ENCODE measurements around the gene TAAR9. TPM values are rescaled to one million over a fixed set of nuclear protein-coding genes. Genes with fewer than 3 reads are reported as not detected.

TAAR9 gene
- total RNA-seq, 6 experiments from 2014 or later = not detected

GRCh38 chr6:132505158-132505557, 32.9 kb upstream of the TAAR9 start:
- Histone ChIP-seq H3K36me3 (peaks cover 0 to 14% (median 5%) of the 10 kb centered on the region in 4 donors), H3K4me1 (no peaks in the 10 kb centered on the region), H3K4me3 (no peak overlapping the region), H3K27ac (no peak overlapping the region), H3K27me3 (no peaks in the 10 kb centered on the region), H3K9me3 (no peaks in the 10 kb centered on the region)
- intact Hi-C loops (cut with DNase I) = no loop called here
- ATAC-seq (no peak), DNase-seq (no peak)
- TF ChIP-seq, protein P1, sequence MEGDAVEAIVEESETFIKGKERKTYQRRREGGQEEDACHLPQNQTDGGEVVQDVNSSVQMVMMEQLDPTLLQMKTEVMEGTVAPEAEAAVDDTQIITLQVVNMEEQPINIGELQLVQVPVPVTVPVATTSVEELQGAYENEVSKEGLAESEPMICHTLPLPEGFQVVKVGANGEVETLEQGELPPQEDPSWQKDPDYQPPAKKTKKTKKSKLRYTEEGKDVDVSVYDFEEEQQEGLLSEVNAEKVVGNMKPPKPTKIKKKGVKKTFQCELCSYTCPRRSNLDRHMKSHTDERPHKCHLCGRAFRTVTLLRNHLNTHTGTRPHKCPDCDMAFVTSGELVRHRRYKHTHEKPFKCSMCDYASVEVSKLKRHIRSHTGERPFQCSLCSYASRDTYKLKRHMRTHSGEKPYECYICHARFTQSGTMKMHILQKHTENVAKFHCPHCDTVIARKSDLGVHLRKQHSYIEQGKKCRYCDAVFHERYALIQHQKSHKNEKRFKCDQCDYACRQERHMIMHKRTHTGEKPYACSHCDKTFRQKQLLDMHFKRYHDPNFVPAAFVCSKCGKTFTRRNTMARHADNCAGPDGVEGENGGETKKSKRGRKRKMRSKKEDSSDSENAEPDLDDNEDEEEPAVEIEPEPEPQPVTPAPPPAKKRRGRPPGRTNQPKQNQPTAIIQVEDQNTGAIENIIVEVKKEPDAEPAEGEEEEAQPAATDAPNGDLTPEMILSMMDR (IDR thresholded peaks at IDR 0.05) = no peak
- no peak for TF ChIP-seq POLR2A (IDR thresholded peaks at IDR 0.05)
- no CpG with 5 or more reads among the region's 1 CpG for WGBS (ENCODE audit: insufficient coverage, low coverage, low lambda C conversion rate, missing lambda C conversion rate)

DNA sequence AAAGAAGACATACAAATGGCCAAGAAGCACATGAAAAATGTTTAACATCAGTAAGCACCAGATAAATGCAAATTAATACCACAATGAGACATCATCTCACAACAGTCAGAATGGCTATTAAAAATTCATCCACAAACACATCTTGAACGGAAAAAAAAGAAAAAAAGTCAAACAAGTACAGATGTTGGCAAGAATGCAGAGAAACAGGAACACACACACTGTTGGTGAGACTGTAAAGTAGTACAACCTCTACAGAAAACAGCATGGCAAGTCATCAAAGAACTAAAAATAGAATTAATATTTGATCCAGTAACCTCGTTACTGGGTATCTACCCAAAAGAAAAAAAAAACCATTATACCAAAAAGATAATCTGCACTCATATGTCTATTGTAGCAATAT, 31.6 kb upstream of the TAAR9 start:
- ATAC-seq (no peak), DNase-seq (no peak)
- H3K4me1 ChIP-seq = peaks cover 0 to 2% (median 0%) of the 10 kb centered on the region in 4 donors
- TF ChIP-seq POLR2A (IDR thresholded peaks at IDR 0.05) = no peak
- TF ChIP-seq, protein P1 (IDR thresholded peaks at IDR 0.05) = no peak
- 57% methylated on average over 2 of the region's 2 CpGs for WGBS (ENCODE audit: insufficient coverage, low coverage, low lambda C conversion rate, missing lambda C conversion rate)
- intact Hi-C loops (cut with DNase I) = no loop called here
- no peak overlapping the region for H3K27ac ChIP-seq
- peaks cover 0 to 10% (median 4%) of the 10 kb centered on the region in 4 donors for H3K36me3 ChIP-seq
- H3K27me3 ChIP-seq = no peaks in the 10 kb centered on the region
- H3K9me3 ChIP-seq = no peaks in the 10 kb centered on the region
- H3K4me3 ChIP-seq = no peak overlapping the region

- TF ChIP-seq, protein P1 (IDR thresholded peaks at IDR 0.05) = no peak
- TF ChIP-seq POLR2A (IDR thresholded peaks at IDR 0.05) = no peak
- peaks cover 0 to 7% (median 2%) of the 10 kb centered on the region in 4 donors for H3K36me3 ChIP-seq
- WGBS (ENCODE audit: insufficient coverage, low coverage, low lambda C conversion rate, missing lambda C conversion rate) = 90% methylated on average over 5 of the region's 5 CpGs
- H3K27me3 ChIP-seq = no peaks in the 10 kb centered on the region
- no peak for ATAC-seq
- no peak overlapping the region for H3K27ac ChIP-seq
- DNase-seq = no peak
- H3K4me3 ChIP-seq = no peak overlapping the region
- peaks cover 0 to 7% (median 0%) of the 10 kb centered on the region in 4 donors for H3K4me1 ChIP-seq
- intact Hi-C loops (cut with DNase I) = no loop called here
- no peaks in the 10 kb centered on the region for H3K9me3 ChIP-seq
These were observed 30.9 kb upstream of the TAAR9 start for GRCh38 chr6:132506869-132507808.

GRCh38 chr6:132511210-132511830, 26.8 kb upstream of the TAAR9 start:
- peak overlapping the region in 2 of 3 donors; percentile 86 to 96 for H3K4me3 ChIP-seq
- peaks cover 0 to 14% (median 0%) of the 10 kb centered on the region in 4 donors for H3K4me1 ChIP-seq
- intact Hi-C loops (cut with DNase I) = no loop called here

More at GRCh38 chr6:132511210-132511830, 26.8 kb upstream of the TAAR9 start:
- no peaks in the 10 kb centered on the region for H3K27me3 ChIP-seq
- TF ChIP-seq POLR2A (IDR thresholded peaks at IDR 0.05) = no peak
- TF ChIP-seq, protein P1 (IDR thresholded peaks at IDR 0.05) = no peak
- no peaks in the 10 kb centered on the region for H3K36me3 ChIP-seq
- WGBS (ENCODE audit: insufficient coverage, low coverage, low lambda C conversion rate, missing lambda C conversion rate) = 32% methylated on average over 4 of the region's 4 CpGs
- DNase-seq (no peak), ATAC-seq (no peak)
- H3K27ac ChIP-seq = peak overlapping the region in 2 of 3 donors; percentile 23 to 79
- H3K9me3 ChIP-seq = no peaks in the 10 kb centered on the region
